ENCODE results near the gene DEXI.

Gene DEXI

GRCh38 chr16:10902999-10903398 lies 39.3 kb downstream of the DEXI start:
- TF ChIP-seq ZNF8 (CRISPR knock-in tag; IDR thresholded peaks at IDR 0.05) (no peak), ZC3H10 (CRISPR knock-in tag; IDR thresholded peaks at IDR 0.05) (no peak), ZNF70 (CRISPR knock-in tag; IDR thresholded peaks at IDR 0.05) (no peak), BACH2 (CRISPR knock-in tag; IDR thresholded peaks at IDR 0.05; ENCODE audit: borderline replicate concordance) (no peak), CREB5 (CRISPR knock-in tag; IDR thresholded peaks at IDR 0.05; ENCODE audit: low read depth) (no peak), ZFP30 (CRISPR knock-in tag; IDR thresholded peaks at IDR 0.05) (no peak), OSR1 (CRISPR knock-in tag; IDR thresholded peaks at IDR 0.05) (no peak), ARNTL (CRISPR knock-in tag; IDR thresholded peaks at IDR 0.05; ENCODE audit: borderline replicate concordance, low read depth) (no peak), TSHZ2 (CRISPR knock-in tag; IDR thresholded peaks at IDR 0.05) (no peak), ZFP3 (CRISPR knock-in tag; IDR thresholded peaks at IDR 0.05) (no peak), RARB (CRISPR knock-in tag; IDR thresholded peaks at IDR 0.05) (no peak), PPARA (CRISPR knock-in tag; IDR thresholded peaks at IDR 0.05; ENCODE audit: borderline replicate concordance) (no peak), GLIS3 (CRISPR knock-in tag; IDR thresholded peaks at IDR 0.05) (no peak), TOX (CRISPR knock-in tag; IDR thresholded peaks at IDR 0.05; ENCODE audit: borderline replicate concordance) (no peak), SNAI2 (CRISPR knock-in tag; IDR thresholded peaks at IDR 0.05) (no peak)
- TF ChIP-seq, protein P1, sequence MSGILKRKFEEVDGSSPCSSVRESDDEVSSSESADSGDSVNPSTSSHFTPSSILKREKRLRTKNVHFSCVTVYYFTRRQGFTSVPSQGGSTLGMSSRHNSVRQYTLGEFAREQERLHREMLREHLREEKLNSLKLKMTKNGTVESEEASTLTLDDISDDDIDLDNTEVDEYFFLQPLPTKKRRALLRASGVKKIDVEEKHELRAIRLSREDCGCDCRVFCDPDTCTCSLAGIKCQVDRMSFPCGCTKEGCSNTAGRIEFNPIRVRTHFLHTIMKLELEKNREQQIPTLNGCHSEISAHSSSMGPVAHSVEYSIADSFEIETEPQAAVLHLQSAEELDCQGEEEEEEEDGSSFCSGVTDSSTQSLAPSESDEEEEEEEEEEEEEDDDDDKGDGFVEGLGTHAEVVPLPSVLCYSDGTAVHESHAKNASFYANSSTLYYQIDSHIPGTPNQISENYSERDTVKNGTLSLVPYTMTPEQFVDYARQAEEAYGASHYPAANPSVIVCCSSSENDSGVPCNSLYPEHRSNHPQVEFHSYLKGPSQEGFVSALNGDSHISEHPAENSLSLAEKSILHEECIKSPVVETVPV (CRISPR knock-in tag; IDR thresholded peaks at IDR 0.05): no peak
- ATAC-seq: no peak

DNA sequence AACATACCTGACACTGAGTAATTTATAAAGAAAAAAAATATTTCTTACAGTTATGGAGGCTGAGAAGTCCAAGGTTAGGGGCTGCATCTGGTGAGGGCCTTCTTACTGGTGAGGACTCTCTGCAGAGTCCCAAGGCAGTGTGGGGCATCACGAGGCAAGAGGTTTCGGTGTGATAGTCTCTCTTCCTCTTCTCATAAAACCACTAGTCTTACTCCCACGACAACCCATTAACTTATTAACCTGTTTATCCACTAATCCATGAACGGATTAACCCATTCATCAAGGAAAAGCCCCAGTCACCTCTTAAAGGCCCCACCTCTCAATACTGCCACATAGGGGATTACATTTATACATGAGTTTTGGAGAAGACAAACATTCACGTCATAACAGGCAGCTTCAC lies 45.1 kb downstream of the DEXI start:
- ATAC-seq: no peak

DNA sequence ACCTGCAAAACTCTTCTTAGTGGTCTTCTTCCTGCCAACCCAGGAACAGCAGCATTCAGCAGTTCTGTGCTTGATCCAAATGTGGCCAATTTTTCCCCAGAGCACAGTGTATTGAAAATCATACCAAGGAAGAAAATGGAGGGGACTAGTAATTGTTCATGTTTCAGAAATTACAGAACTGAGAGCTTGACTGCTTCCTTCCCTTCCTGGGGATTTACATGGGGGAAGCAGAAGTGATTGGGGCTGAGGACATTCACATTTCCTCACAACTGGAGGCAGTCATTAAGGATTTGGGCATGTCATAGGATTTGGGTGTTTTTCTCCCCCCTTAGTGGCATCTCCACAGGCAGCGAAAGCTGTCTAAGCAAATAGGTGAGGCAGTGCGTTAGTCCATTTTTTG lies 45.5 kb downstream of the DEXI start:
- ATAC-seq: no peak
- TF ChIP-seq, protein P1 (CRISPR knock-in tag; IDR thresholded peaks at IDR 0.05): no peak
- TF ChIP-seq CREB5 (CRISPR knock-in tag; IDR thresholded peaks at IDR 0.05; ENCODE audit: low read depth) (no peak), ZNF565 (CRISPR knock-in tag; conservative IDR thresholded peaks at IDR 0.05; ENCODE audit: low read depth) (no peak), ESRRG (CRISPR knock-in tag; IDR thresholded peaks at IDR 0.05) (no peak), GLIS3 (CRISPR knock-in tag; IDR thresholded peaks at IDR 0.05) (no peak), OSR1 (CRISPR knock-in tag; IDR thresholded peaks at IDR 0.05) (no peak), TCF4 (CRISPR knock-in tag; IDR thresholded peaks at IDR 0.05; ENCODE audit: borderline replicate concordance) (no peak)

More for the DNA sequence above, 45.1 kb downstream of the DEXI start:
- TF ChIP-seq GLIS3 (CRISPR knock-in tag; IDR thresholded peaks at IDR 0.05): no peak
- TF ChIP-seq, protein P2, sequence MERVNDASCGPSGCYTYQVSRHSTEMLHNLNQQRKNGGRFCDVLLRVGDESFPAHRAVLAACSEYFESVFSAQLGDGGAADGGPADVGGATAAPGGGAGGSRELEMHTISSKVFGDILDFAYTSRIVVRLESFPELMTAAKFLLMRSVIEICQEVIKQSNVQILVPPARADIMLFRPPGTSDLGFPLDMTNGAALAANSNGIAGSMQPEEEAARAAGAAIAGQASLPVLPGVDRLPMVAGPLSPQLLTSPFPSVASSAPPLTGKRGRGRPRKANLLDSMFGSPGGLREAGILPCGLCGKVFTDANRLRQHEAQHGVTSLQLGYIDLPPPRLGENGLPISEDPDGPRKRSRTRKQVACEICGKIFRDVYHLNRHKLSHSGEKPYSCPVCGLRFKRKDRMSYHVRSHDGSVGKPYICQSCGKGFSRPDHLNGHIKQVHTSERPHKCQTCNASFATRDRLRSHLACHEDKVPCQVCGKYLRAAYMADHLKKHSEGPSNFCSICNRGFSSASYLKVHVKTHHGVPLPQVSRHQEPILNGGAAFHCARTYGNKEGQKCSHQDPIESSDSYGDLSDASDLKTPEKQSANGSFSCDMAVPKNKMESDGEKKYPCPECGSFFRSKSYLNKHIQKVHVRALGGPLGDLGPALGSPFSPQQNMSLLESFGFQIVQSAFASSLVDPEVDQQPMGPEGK (CRISPR knock-in tag; IDR thresholded peaks at IDR 0.05; ENCODE audit: borderline replicate concordance): no peak

All from SK-N-SH treated with all-trans-retinoic acid at 6 μM for 48 hours (cell line).